T-helper 9 cell (primary cell): ENCODE measurements around the gene ITGB6.
A peak's percentile ranks its signal among the peaks of the same experiment; 100 is the strongest.

Source experiments
- DNase-seq: peaks from one replicate; pipeline ENCODE4 v3.0.0-alpha.2; 2020

ITGB6 gene

GRCh38 chr2:160221391-160222276 is 21.6 kb upstream of the ITGB6 start:
- no peak for DNase-seq

- DNase-seq: no peak
Measured at GRCh38 chr2:160220545-160221009, 20.5 kb upstream of the ITGB6 start.

- no peak for DNase-seq
Measured at GRCh38 chr2:160220026-160220425, 20.0 kb upstream of the ITGB6 start.

GRCh38 chr2:160214461-160215445 is 14.7 kb upstream of the ITGB6 start:
- no peak for DNase-seq

- DNase-seq: no peak
Measured at GRCh38 chr2:160213511-160213910, 13.4 kb upstream of the ITGB6 start.

- DNase-seq: peak; percentile 61
Measured at GRCh38 chr2:160210599-160211138, 10.6 kb upstream of the ITGB6 start.

DNA sequence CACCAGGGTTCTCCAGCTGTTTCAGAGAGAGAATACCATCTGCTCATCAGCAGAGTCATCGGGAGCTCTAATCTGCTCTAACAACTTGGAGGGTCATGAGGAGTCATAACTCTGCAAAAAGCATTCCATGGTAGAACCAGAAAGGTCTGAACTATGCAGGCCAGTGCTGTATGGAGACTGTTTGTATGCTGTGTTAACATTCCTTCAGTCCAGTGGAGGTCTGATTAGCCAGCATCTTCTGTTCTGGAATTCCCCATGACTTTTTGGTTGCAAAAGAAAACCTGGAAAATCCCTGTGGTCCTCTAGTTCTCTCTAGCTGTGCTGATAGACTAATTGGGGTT is 9.4 kb upstream of the ITGB6 start:
- no peak for DNase-seq

DNA sequence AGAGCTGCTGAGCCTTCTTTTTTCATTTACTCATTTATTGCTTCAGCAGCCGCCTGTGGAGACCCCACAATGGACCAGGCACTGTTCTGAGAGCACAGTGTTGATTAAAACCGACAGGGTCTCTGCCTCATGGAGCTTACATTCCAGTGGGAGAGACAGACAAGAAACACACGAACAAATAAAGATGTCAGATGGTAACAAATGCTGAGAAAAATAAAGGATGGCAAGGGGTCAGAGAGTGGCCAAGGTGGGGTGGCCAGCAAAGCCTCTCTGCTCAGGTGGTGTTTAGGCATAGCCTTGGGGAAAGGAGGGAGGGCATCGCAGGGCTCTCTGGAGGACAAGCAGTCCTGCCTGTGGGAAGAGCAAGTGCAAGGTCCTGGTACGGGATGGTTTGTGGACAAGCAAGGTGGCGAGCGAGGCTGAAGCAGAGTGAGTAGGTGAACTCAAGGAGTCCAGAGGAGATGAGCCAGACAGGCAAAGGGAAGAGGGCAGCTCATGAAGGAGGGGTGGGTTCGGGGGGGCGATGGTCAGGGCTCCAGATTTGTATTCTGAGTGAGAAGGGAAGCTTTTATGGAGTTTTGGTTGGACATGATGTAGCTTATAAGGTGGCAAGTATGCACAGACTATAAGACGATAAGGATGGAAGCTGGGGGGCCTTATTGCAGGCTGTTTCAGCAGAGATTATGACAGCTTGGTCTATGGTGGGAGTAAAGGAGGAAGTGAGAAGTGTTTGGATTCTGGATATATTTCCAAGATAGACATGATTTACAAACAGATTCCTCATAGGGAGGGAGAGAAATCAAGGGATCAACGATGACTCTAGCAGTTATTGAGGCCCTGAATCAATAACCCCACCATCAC is 8.8 kb upstream of the ITGB6 start:
- no peak for DNase-seq

DNA sequence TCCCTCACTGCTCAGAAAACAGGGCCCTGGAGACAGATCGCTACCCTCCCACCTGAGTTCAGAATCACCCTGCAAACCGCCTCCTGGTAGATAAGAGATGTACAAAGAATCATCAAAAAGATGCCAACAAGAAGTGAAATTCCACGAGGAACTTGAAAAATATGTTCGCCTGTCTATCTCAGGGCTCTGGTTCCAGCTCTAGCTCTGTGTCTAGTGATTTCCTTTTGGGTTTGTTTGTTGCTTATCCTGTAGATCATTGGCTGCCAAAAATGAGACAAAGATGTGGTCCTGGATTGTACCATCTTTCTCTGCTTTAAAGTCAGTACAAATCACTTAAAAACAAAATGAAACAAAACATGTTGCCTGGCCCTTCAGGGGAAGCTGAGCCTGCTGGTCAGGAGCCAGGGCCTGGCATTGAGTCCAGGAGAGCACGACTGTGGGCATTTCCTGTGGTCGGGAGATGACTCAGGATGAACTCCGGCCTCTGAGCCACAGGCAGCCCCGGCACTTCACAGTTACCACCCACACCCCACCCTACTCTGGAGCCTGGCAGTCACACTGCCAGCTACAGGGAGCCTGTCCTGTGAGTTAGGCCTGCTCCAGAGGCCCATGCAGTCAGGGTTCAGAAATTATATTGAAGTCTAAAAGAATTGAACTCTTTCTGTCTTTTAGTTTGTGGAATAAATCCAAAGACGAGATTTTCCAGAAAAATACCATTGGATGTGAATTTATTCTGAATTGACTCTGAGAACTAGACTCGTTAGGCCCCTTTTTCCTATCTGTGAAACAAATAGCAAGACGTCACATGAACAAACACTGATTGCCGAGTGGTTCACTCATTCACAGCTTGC is 8.0 kb upstream of the ITGB6 start:
- DNase-seq: no peak

GRCh38 chr2:160207271-160207670 is 7.2 kb upstream of the ITGB6 start:
- no peak for DNase-seq

- no peak for DNase-seq
Measured at GRCh38 chr2:160206436-160206835, 6.4 kb upstream of the ITGB6 start.

GRCh38 chr2:160205505-160205904 is 5.4 kb upstream of the ITGB6 start:
- DNase-seq: no peak

- no peak for DNase-seq
Measured at GRCh38 chr2:160203422-160203821, 3.4 kb upstream of the ITGB6 start.

GRCh38 chr2:160203007-160203406 is 2.9 kb upstream of the ITGB6 start:
- no peak for DNase-seq

- no peak for DNase-seq
Measured at GRCh38 chr2:160201849-160202539, 1.9 kb upstream of the ITGB6 start.

- no peak for DNase-seq
Measured at GRCh38 chr2:160200921-160201320, 849 bp upstream of the ITGB6 start.

GRCh38 chr2:160199053-160199452 is 1.0 kb downstream of the ITGB6 start:
- DNase-seq: no peak

- no peak for DNase-seq
Measured at GRCh38 chr2:160197587-160197986, 2.5 kb downstream of the ITGB6 start.

DNA sequence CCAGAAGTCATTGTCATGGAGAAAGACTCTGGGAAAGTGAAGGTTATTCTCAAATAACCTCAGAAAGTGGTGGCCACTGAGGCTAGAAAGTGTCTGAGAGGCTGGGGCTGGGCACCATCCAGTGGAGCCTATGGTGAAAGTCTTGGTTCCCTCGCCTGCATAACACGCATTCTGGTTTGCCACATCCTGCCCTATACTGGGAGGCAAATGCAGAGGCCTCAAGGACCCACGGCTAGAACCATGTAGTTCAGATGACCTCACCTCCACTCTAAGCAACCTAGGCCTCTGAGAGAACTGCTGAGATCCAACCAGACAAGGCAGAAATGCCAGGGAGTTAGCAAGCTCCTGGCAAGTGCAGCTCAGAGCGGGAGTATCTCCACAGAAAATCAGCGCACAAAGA is 5.1 kb downstream of the ITGB6 start:
- no peak for DNase-seq

- DNase-seq: no peak
Measured at GRCh38 chr2:160194351-160194750, 5.7 kb downstream of the ITGB6 start.
